DMS53 (cell line): ENCODE data around the gene PLA2G6.
A peak's percentile ranks its signal among the peaks of the same experiment; 100 is the strongest.
"Not testable (repeated sequence)": the region's sequence is repeated elsewhere in the genome, so short reads cannot be mapped to it uniquely, and the experiment has no call there.

ENCODE experiments used
- DNase-seq: peaks from one replicate; lab custom pipeline; 2025; lab: John Stamatoyannopoulos, UW

Gene PLA2G6

GRCh38 chr22:38191731-38192474, 10.3 kb upstream of the PLA2G6 start:
- DNase-seq: no peak

GRCh38 chr22:38191055-38191454, 9.4 kb upstream of the PLA2G6 start:
- no peak for DNase-seq

- no peak for DNase-seq
Observed at GRCh38 chr22:38190581-38190980, 9.0 kb upstream of the PLA2G6 start.

- no peak for DNase-seq
Observed at GRCh38 chr22:38189104-38189503, 7.5 kb upstream of the PLA2G6 start.

- peak; percentile 78 for DNase-seq
Observed at GRCh38 chr22:38187413-38188212, 6.0 kb upstream of the PLA2G6 start.

- DNase-seq: no peak
Observed at GRCh38 chr22:38186429-38186828, 4.8 kb upstream of the PLA2G6 start.

GRCh38 chr22:38184788-38185187, 3.2 kb upstream of the PLA2G6 start:
- no peak for DNase-seq

- peak; percentile 63 for DNase-seq
Observed at GRCh38 chr22:38180841-38181452, 683 bp downstream of the PLA2G6 start.

- DNase-seq: not testable (repeated sequence)
Observed at GRCh38 chr22:38178605-38178937, 3.1 kb downstream of the PLA2G6 start.

GRCh38 chr22:38177926-38178604, 3.6 kb downstream of the PLA2G6 start:
- peak; percentile 89 for DNase-seq

- DNase-seq: not testable (repeated sequence)
Observed at GRCh38 chr22:38177571-38177925, 4.1 kb downstream of the PLA2G6 start.

- no peak for DNase-seq
Observed at GRCh38 chr22:38177044-38177443, 4.6 kb downstream of the PLA2G6 start.

- peak; percentile 89 for DNase-seq
Observed at GRCh38 chr22:38176170-38176741, 5.4 kb downstream of the PLA2G6 start.

- DNase-seq: no peak
Observed at GRCh38 chr22:38175206-38176118, 6.2 kb downstream of the PLA2G6 start.

- no peak for DNase-seq
Observed at GRCh38 chr22:38174626-38175025, 7.0 kb downstream of the PLA2G6 start.

- no peak for DNase-seq
Observed at GRCh38 chr22:38173641-38173906, 8.1 kb downstream of the PLA2G6 start.

GRCh38 chr22:38172832-38173640, 8.6 kb downstream of the PLA2G6 start:
- peak; percentile 59 for DNase-seq

- no peak for DNase-seq
Observed at GRCh38 chr22:38171927-38172831, 9.5 kb downstream of the PLA2G6 start.

GRCh38 chr22:38170469-38170868, 11.2 kb downstream of the PLA2G6 start:
- DNase-seq: no peak
